HG03064 (cell line): ENCODE measurements around the gene AP5S1.
"Not testable (repeated sequence)": the region's sequence is repeated elsewhere in the genome, so short reads cannot be mapped to it uniquely, and the experiment has no call there.

Experiments
- ATAC-seq: cut with Tn5 transposase; IDR thresholded peaks from one replicate; pipeline ENCODE4 v1.9.1; 2021; ENCODE audit warnings: low read depth; ENCODE audit not compliant: unreplicated experiment

AP5S1 gene

DNA sequence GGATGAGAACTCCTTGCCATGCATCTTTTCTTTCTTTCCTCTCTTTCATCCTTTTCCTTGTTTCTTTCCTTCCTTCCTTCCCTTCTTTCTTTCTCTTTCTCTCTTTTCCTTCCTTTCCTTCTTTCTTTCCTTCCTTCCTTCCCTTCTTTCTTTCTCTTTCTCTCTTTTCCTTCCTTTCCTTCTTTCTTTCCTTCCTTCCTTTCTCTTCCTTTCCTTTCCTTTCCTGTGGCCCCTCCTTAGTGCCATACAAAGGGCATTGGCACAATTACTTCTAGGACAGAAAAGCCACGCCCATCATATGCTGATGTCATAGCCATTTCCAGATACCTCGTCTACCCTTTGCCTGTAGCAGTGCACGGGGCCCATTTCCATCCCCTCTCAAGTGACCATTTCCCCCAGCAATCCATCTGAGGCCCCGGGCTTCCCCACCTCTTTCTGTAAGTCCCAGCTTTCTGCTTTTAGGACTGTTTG is 31.6 kb upstream of the AP5S1 start:
- ATAC-seq, result no peak

DNA sequence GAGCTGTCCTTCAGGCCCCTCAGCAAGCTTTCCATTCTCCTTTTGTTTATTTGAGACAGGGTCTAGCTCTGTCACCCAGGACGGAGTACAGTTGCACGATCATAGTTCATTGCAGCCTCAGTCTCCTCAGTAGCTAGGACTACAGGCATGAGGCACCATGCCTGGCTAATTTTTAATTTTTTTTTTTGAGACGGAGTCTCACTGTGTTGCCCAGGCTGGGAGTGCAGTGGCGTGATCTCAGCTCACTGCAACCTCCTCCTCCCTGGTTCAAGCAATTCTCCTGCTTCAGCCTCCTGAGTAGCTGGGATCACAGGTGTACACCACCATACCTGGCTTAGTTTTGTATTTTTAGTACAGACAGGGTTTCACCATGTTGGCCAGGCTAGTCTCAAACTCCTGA is 31.1 kb upstream of the AP5S1 start:
- ATAC-seq, result not testable (repeated sequence)

DNA sequence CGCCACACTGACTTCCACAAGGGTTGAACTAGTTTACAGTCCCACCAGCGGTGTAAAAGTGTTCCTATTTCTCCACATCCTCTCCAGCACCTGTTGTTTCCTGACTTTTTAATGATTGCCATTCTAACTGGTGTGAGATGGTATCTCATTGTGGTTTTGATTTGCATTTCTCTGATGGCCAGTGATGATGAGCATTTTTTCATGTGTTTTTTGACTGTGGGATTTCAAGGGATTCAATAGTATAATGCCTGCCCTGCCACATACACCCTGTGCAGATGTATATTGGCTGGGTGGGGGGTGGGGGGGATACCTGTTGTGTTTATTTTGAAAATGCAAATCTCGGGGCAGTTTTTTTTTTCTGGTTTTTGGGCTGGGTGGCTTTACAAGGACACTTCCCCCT is 26.2 kb upstream of the AP5S1 start:
- not testable (repeated sequence) for ATAC-seq

DNA sequence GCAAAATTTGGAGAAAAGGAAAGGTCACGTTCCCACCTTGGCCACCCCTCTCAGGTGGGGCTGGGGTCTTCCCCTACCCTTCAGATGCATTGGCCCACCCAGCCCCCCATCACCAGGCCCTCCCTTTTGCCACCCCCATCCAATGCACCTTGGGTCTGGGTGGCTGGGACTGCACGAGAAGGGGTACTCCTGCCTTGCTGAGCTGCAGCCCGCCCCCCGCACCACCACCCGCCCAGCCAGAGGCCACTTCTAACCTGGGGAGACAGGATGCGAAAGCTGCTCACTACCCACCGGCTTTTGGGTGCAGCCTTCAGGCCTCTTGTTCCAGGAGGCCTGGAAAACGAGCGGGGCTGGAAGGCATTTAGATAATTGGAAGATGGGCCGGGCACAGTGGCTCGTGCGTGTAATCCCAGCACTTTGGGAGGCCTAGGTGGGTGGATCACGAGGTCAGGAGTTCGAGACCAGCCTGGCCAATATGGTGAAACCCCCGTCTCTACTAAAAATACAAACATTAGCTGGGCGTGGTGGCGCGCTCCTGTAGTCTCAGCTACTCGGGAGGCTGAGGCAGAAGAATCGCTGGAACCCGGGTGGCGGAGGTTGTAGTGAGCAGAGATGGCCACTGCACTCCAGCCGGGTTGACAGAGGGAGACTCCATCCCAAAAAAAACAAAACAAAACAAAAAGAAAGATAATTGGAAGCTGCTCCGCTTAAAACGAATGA is 25.5 kb upstream of the AP5S1 start:
- no peak for ATAC-seq

DNA sequence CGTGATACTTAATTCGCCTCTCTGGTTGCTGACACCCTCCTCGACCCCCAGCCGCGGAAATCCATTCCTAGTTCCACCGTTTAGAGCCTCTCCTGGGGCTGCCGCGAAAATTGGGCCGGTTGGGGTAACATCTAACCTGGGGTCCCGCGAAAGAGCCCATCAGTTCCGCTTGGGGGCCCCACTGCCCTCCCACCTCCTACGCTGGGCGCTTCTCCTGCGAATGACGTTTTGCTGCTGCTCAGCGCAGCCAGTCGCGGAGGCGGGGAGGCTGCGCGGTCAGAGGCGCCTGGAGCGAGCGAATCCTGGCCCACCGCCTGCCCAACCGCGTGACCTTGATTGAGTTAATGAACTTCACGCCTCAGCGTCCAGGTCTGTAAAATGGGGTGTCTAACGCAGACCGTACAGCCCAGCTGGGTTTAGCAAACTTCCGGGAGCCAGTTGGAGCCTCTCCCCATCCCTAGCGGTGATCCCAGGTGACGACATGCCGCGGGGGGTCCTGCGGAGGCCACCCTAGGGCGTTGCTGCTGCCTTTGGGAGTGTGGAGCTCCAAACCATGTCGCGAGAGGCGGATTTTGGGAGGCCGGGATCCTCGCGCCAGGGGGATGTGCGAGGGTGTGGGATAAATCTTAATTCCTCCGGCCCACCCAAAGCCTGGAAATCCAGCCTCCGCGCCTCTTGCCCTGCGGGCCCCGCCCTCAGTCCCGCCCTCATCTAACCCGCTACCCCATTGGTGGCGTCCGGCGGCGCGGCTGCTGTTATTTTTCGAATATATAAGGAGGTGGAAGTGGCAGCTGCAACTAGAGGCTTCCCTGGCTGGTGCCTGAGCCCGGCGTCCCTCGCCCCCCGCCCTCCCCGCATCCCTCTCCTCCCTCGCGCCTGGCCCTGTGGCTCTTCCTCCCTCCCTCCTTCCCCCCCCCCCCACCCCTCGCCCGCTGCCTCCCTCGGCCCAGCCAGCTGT is 24.6 kb upstream of the AP5S1 start, which contains the start of gene CDC25B:
TSS of gene CDC25B (plus strand) at position 800 of the 958 bp plus-strand sequence. CDS start 222 bp downstream, outside the sequence.
- ATAC-seq, result peak; percentile 66

DNA sequence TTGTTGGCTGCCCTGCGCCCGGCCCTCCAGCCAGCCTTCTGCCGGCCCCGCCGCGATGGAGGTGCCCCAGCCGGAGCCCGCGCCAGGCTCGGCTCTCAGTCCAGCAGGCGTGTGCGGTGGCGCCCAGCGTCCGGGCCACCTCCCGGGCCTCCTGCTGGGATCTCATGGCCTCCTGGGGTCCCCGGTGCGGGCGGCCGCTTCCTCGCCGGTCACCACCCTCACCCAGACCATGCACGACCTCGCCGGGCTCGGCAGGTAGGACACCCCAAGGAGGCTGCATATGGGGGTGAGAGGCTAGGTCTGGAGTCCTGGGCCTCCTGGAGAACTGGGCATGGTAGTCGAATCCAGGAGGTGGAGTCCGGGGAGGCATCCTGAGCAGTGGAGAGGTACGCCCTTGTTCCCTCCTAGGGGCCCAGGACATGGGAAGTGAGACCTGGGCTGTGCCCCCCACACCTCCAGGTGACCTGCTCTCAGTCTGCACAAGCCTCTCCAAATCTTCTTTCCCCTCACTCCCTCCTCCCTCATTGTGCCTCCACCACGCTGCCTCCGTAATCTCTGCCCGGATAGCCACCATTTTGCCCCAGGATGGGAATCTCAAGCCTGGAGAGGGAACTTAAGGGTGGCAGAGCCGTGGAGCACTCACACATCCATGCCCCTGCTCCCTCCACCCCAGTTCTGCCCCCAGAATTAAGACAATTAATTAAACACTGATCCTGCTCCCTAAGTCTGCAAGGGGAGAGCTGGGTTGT is 23.7 kb upstream of the AP5S1 start:
- no peak for ATAC-seq

DNA sequence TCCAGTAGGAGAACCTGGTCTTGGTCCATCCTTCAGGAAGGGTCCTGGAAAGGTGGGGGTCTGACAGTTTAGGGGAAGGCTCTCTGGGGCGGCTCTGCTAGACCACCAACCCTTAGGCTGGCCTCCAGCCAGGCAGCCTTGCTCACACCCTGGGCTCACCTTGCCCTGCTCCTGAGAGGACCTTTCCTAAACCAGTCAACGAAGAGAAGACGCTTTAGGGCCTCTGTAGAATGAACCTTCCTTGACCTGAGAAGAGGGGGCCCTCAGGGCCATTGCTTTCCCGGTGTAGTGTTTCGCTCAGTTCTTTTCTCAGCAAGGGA is 23.2 kb upstream of the AP5S1 start:
- ATAC-seq, result no peak

DNA sequence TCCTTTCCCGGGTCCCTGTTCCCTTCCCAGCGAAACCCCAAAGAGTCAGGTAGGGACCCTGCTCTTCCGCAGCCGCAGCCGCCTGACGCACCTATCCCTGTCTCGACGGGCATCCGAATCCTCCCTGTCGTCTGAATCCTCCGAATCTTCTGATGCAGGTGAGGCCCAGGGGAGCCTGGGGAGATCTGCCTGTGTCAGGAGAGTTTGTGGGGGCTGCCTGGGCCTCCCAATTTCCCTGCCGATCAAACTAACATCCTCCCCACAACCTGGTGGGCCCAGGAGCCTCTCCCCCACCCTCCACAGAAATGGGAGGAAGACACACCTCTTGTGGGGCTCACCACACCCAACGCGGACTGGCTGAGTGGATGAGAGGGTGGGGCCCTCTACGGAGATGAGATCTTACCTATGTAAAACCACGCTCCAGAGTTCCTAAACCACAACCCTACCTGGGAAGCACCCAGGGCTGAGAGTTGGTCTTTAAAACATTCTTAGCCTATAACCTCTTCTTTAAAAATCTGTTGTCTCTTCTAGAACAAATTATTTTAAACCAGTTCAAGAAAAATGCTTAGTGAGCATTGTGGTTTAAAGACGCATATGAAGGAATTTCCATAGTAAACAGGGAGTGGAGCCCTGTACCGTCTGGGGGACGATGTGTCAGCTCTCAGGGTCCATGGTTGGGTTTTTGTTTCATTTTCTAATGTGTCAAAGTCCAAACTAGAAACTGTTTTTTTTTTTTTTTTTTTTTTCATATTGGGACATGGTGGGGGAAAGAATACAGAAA is 22.6 kb upstream of the AP5S1 start:
- no peak for ATAC-seq

DNA sequence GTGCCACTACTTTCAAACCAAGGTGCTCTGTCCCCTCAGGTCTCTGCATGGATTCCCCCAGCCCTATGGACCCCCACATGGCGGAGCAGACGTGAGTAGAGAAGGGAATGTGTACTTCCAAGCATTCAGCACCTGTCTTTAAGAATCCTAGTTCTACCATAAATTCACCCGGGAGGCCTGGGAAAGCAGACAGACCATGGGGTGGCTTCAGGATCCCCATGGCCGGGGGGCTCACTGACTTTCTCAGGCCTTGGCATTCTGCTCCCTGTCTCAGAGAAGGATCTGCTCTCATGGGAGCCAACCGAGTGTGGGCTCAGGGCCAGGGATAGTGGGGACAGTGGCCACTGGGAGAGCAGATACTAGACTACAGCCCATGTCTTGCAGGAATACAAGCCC is 22.0 kb upstream of the AP5S1 start:
- ATAC-seq, result no peak

DNA sequence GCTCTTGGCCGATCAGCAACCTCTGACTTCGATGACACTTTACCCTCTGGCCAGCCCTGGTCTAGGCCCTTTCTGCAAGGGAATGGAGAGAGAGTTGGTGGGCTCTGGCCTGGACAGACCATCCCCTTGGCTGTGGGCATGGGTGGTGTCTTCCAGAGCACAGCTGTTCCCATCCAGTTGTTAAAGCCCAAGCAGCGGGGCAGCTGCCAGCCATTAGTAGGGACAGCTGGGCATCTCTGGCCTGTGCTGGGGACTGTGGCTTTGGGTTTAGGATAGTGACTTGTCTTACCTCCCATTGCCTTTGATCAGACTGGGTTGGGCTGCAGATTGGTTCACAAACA is 21.5 kb upstream of the AP5S1 start:
- ATAC-seq, result no peak

DNA sequence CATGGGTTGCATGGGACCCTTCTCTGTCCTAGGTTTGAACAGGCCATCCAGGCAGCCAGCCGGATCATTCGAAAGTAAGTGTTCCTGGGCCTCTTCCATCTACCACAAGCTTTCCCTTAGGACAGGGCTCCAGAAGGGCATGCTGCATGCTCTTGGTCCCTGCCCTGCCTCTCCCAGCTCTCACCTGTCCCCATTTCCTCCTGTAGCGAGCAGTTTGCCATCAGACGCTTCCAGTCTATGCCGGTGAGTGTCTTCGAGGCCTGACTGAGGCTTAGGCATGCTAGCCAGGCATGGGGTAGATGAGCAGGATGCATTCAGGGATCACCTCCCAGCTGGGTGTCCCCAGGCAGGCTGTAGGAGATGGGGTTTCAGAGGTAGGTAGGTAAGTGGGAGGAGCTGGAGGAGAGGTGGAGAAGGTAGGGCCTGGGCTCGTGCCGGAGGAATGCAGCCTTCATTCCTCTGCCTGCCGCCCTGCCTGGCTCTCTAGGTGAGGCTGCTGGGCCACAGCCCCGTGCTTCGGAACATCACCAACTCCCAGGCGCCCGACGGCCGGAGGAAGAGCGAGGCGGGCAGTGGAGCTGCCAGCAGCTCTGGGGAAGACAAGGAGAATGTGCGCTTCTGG is 20.0 kb upstream of the AP5S1 start:
- ATAC-seq, result no peak

DNA sequence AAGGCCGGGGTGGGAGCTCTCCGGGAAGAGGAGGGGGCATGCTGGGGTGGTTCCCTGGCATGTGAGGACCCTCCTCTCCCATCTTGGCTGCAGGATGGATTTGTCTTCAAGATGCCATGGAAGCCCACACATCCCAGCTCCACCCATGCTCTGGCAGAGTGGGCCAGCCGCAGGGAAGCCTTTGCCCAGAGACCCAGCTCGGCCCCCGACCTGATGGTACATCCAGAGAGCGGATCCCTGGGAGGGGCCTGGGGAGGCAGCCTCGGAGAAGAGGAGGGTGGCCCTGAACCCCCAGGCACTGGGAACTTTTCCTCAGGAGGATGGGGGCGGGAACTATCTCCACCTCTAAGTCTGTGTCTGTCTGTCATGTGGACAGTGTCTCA is 19.5 kb upstream of the AP5S1 start:
- no peak for ATAC-seq

DNA sequence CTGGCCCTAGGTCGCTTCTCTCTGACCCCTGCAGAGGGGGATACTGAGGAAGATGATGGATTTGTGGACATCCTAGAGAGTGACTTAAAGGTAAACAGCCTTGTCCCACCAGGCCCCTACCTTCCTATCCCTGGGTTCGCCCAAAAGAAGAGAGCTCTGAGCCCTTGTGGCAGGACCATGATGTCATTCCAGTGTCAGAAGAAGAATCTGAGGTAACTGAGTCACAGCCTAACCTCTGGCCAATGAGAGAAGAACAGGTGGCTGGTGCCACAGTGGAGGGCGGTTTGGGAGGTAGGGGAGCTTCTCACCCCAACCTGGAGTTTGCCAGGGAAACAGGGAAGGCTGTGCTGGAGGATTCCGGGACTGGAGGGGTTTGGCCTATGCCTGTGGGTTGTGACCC is 19.0 kb upstream of the AP5S1 start:
- ATAC-seq, result no peak

DNA sequence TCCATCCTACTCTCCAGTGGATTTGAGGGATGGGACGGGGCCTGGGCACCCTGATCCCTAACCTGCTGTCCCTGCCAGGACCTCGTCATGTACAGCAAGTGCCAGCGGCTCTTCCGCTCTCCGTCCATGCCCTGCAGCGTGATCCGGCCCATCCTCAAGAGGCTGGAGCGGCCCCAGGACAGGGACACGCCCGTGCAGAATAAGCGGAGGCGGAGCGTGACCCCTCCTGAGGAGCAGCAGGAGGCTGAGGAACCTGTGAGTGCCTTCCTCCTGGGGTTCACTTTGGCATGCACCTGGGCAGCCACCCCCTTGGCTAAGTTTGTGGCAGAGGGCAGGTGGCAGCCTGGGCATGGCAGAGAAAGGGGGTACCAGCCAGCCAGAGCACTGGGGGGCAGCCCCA is 18.5 kb upstream of the AP5S1 start:
- ATAC-seq, result no peak

DNA sequence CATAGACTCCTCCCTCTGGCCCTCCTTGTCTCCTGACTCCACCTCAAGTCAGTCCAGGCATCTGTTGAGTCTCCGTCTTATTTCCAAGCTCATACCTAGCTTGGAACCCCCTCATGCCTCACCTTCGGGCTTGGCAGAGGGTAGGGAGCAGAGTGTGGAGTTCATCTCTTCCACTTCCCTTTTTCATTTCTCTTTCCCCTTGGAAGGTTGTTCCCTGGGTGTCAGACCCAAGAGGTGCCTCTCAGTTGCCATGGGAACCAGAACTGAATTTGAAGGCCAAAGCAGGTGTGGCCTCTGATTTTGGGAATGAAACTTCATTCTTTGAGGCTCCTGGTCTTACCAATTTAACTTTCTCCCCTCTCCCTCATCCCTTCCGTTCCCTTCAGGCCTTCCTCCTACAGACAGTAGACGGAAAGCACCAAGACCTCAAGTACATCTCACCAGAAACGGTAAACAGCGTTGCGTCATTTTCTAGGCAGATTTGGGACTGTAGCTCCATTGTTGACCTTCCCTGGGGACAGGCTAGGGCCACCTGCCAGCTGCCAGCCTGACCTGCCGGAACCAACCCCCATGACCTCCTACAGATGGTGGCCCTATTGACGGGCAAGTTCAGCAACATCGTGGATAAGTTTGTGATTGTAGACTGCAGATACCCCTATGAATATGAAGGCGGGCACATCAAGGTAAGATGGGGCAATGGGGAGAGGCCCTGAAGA is 17.7 kb upstream of the AP5S1 start:
- no peak for ATAC-seq

DNA sequence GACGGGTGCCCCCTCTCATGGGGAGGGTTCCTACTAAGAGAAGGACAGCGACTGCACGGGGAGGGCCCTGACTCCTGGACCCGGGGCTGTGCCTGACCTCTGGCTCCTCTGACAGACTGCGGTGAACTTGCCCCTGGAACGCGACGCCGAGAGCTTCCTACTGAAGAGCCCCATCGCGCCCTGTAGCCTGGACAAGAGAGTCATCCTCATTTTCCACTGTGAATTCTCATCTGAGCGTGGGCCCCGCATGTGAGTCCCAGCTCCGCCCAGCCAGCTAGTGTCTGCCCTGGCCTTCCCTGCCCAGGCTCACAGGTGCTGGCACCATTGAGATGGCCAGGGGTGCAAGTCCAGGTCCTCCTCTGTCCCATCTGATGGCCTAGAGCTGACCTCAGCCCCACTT is 17.1 kb upstream of the AP5S1 start:
- ATAC-seq, result no peak

DNA sequence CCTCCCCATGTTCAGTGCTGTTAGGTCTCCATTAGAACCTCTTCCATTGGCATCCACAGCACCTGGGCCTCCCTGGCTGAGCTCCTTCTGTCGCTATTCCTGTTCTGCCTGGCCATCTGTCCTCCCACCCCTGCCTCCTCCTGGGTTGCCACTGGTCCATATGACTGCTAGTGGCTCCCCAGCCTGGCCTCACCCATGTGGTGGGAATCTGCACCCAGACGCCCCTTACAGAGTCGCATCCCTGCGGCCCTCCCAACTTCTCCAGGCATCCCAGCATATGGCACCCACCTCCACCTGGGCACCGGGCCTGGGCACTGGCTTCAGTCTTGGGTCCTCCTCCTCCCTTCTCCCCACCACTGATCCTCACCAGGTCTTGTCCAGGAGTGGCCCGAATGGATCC is 16.5 kb upstream of the AP5S1 start:
- ATAC-seq, result no peak

DNA sequence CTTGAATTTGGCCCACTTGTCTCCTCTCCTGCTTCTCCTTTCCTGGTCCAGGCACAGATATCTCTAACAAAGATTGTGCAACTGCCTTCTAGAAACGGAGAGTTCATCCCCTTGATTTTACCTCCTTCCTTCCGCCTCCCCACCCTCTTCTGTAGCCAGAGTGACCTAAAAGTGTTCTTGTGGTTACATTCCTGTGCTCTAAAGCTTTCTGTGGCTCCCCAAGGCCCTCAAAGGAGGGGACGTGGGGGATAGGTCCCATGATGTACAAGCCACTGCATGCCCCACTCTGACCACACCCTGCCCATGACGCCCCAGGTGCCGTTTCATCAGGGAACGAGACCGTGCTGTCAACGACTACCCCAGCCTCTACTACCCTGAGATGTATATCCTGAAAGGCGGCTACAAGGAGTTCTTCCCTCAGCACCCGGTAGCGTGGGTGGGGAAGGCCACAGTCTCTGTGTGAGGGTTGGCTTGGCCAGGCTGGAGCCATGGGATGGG is 16.0 kb upstream of the AP5S1 start:
- ATAC-seq, result no peak

DNA sequence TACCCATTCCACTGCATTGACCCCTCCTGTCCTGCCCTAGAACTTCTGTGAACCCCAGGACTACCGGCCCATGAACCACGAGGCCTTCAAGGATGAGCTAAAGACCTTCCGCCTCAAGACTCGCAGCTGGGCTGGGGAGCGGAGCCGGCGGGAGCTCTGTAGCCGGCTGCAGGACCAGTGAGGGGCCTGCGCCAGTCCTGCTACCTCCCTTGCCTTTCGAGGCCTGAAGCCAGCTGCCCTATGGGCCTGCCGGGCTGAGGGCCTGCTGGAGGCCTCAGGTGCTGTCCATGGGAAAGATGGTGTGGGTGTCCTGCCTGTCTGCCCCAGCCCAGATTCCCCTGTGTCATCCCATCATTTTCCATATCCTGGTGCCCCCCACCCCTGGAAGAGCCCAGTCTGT is 15.6 kb upstream of the AP5S1 start:
- ATAC-seq, result no peak
